SH-SY5Y (cell line): Measurements from ENCODE around the gene PPP2R5C.

Experiments
- GATA2 ChIP-seq: IDR thresholded peaks from 2 replicates; pipeline ENCODE4 v1.6.1; 2011; ENCODE audit warnings: mild to moderate bottlenecking, low read depth, low read length
- GATA3 ChIP-seq: IDR thresholded peaks from 2 replicates; pipeline ENCODE4 v1.6.1; 2011; ENCODE audit warnings: low read depth, mild to moderate bottlenecking, low read length, moderate library complexity

DNA sequence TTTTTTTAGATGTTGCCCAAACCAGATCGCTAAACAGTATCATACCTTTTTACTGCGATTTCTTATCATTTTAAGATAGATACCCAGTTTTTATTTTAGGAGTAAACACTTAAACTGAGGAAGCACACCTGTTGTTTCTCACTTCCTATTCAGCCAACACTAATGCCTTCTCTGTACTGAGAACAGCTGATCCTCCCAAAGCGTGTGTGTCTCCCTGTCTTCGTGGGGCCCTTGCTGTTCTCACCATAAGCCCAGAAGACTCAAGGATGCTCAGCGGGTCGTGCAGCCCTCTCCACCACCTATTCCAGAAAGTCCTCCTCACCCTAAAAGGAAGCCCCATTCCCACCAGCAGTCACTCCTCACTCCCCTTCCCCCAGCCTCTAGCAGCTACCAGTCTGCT is 14.8 kb downstream of the PPP2R5C start:
- TF ChIP-seq GATA2, result no peak
- no peak for TF ChIP-seq GATA3
